ENCODE results near the gene SDK1.

SDK1 gene

DNA sequence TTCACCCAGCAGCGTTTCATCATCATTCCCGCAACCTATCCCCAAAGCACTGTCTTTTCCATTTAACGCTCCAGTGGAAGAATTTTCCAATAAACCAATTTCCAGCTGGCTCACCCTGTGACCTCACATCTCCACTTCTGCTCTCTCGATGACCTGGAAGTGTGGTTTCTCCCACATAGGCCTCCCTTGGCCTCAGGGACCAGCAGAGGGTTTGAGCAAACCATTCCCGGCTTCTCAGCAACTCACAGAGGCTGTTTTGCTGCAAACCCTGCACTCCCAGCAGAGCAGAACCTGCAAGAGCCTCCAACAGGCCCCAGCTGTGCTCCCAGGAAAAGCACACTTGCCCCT is 858.1 kb downstream of the SDK1 start:
- Mint-ChIP-seq H3K4me3 (no peak overlapping the region), H3K27ac (no peak overlapping the region), H3K27me3 (ENCODE audit: low read depth) (peaks cover 10% of the 10 kb centered on the region), H3K36me3 (ENCODE audit: low read depth) (peaks cover 3% of the 10 kb centered on the region), H3K9me3 (no peaks in the 10 kb centered on the region), H3K4me1 (peaks cover 14% of the 10 kb centered on the region)
- no peak for TF ChIP-seq CTCF (IDR thresholded peaks at IDR 0.05; ENCODE audit: unreplicated experiment in 3 of 3)

DNA sequence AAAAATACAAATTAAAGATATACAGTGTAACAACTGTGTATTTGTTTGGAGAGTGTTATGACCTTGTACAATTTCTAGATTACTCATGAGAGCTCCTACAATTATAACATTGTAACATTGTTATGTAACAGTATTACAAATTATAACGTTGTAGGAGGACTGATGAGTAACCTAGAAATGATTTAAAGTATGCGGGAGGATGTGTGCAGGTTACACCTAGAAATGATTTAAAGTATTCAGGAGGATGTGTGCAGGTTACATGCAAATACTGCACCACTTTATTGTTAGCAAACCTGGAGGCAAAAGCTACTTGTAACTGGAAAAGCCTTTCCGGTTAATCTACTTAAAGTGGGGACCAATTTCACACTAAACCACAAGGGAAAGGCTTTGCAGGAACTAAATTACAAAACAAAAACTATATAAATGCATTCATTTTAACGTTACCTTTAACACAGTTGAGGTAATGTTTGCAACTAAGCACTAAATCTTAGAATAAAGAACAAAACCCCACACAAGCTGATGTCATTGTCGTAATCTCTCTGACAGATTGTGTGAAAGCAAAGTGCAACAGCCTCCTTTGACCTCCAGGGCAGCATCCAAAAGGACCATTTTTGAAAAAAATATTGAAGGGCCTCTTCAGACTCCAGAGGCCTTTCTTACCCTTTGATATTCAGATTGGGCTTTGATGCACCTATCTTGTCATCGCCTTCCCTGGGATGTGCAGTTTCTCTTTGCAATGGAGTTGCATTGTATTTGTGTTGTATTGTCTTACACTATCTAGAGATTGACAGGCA is 858.9 kb downstream of the SDK1 start:
- peaks cover 14% of the 10 kb centered on the region for H3K4me1 Mint-ChIP-seq
- no peak for TF ChIP-seq CTCF (IDR thresholded peaks at IDR 0.05; ENCODE audit: unreplicated experiment in 3 of 3)
- H3K27ac Mint-ChIP-seq = no peak overlapping the region
- no peak overlapping the region for H3K4me3 Mint-ChIP-seq
- H3K9me3 Mint-ChIP-seq = no peaks in the 10 kb centered on the region
- peaks cover 10% of the 10 kb centered on the region for H3K27me3 Mint-ChIP-seq (ENCODE audit: low read depth)
- H3K36me3 Mint-ChIP-seq (ENCODE audit: low read depth) = peaks cover 3% of the 10 kb centered on the region

- Mint-ChIP-seq H3K27ac (no peak overlapping the region), H3K27me3 (ENCODE audit: low read depth) (peaks cover 4% of the 10 kb centered on the region), H3K36me3 (ENCODE audit: low read depth) (peaks cover 3% of the 10 kb centered on the region), H3K4me3 (no peak overlapping the region), H3K4me1 (peaks cover 9% of the 10 kb centered on the region), H3K9me3 (no peaks in the 10 kb centered on the region)
- TF ChIP-seq CTCF (IDR thresholded peaks at IDR 0.05; ENCODE audit: unreplicated experiment in 3 of 3) = no peak
Observed at GRCh38 chr7:4162884-4163564, 862.0 kb downstream of the SDK1 start.

DNA sequence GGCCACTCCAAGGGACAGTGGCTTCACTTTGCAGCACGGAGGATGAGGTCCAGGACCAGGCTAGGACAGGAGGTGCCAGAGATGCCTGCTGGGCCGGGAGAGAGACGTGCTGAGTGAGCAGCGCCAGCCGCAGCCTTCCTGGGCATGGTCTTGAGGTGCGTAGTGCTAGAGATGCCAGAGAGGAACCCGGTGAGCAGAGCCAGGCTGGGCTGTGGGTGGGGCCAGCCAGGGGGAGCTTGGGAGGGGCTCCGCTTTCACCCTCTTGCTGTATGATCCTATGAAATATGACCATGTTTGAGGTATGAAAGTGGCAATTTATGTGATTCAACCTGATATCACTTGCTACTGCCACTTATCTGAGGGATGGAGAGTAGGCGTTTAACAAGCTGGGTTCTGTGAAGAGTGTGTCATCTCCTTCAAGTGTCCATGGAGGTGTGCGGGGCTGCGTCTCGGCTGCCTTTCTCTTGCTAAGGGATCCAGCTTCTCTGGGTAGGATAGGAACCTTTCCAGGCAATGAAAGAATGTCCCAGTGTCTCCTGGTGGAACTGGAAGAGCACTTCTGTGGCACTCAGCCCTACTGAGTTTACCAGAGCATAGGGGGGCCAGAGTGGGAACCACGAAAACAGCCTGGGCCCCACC is 862.6 kb downstream of the SDK1 start:
- Mint-ChIP-seq H3K36me3 (ENCODE audit: low read depth) (peaks cover 3% of the 10 kb centered on the region), H3K27me3 (ENCODE audit: low read depth) (peaks cover 4% of the 10 kb centered on the region), H3K27ac (no peak overlapping the region), H3K4me1 (peaks cover 14% of the 10 kb centered on the region), H3K4me3 (no peak overlapping the region), H3K9me3 (no peaks in the 10 kb centered on the region)
- TF ChIP-seq CTCF (IDR thresholded peaks at IDR 0.05; ENCODE audit: unreplicated experiment in 3 of 3) = no peak

DNA sequence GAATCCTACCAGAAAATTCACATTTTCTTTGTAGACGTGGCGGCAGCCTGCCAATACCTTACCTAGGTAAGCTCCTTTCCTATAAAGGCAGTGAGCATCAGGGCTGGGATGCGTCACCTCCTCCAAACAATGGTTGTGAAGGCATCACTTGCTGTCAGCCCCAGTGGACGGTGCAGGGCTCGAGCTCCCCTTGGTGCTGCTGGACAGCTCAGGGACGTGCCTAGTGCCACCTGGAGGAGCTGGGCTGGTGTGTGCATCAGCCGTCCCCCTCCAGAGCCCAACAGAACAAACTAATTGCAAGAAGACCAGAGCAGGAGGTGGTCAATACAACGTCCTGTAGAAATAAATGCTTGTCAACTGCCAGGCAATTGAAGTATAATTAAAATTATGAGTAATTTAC is 863.5 kb downstream of the SDK1 start:
- Mint-ChIP-seq H3K9me3 (no peaks in the 10 kb centered on the region), H3K4me1 (peaks cover 14% of the 10 kb centered on the region), H3K27ac (no peak overlapping the region), H3K4me3 (no peak overlapping the region), H3K27me3 (ENCODE audit: low read depth) (peaks cover 4% of the 10 kb centered on the region), H3K36me3 (ENCODE audit: low read depth) (peaks cover 3% of the 10 kb centered on the region)
- TF ChIP-seq CTCF (IDR thresholded peaks at IDR 0.05; ENCODE audit: unreplicated experiment in 3 of 3) = no peak

Measured in nephron (organoid).